HepG2 (cell line): ENCODE measurements around the gene ATP5F1C. TPM values are rescaled to one million over a fixed set of nuclear protein-coding genes. Genes with fewer than 3 reads are reported as not detected.

Experiments
- ATAC-seq: fragments of 200-7000 bp; cut with Tn5 transposase; 3 replicates; pipeline ENCODE4 v1.9.1; 2020; ENCODE audit warnings: mild to moderate bottlenecking, moderate library complexity
- BruUV-seq: library from RNA; stranded (reverse); fragments of 400-500 nt; replicated peaks from 2 replicates; lab custom pipeline; 2021; lab: Mats Ljungman, UMichigan
- CTCF ChIA-PET: fragments of 300-600 bp; formaldehyde crosslinking; extraction: SDS; loops from one replicate; lab custom pipeline; 2021; ENCODE audit warnings: low total read pairs, inconsistent platforms, low intra/inter-chr PET ratio; lab: Yijun Ruan, JAX
- POLR2A ChIA-PET: fragments of 350-600 bp; sonication (Branson Sonifier 250); formaldehyde crosslinking; loops from one replicate; lab custom pipeline; 2020; ENCODE audit warnings: antibody characterized with exemption, inconsistent platforms; lab: Yijun Ruan, JAX
- DNase-seq: peaks from one replicate; pipeline ENCODE4 v3.0.0-alpha.2; 2015; ENCODE audit warnings: low spot score
- FAIRE-seq: peaks from 3 replicates; lab custom pipeline; 2011; peaks lifted over from hg19 to GRCh38; lab: Jason Lieb, UNC
- H2AFZ ChIP-seq: one replicate; pipeline ENCODE4 v1.6.1; 2011; ENCODE audit warnings: low read length, inconsistent platforms
- H3K27ac ChIP-seq: fragments of 300-600 bp; 3 replicates; pipeline ENCODE4 v1.8.0; 2011; ENCODE audit warnings: mixed run types, mild to moderate bottlenecking, mixed read lengths, low read length, inconsistent platforms; ENCODE audit not compliant: insufficient read depth; ENCODE audit errors: extremely low read length
- H3K27me3 ChIP-seq, 2 experiments: fragments of 200-600 bp in 1 of 2; 2 replicates in 1 of 2; 3 replicates in 1 of 2; pipeline versions ENCODE4 v1.6.0 to v1.8.0; 2011; ENCODE audit warnings: low read length in 2 of 2, mild to moderate bottlenecking in 2 of 2, moderate library complexity in 2 of 2, inconsistent platforms in 1 of 2; ENCODE audit not compliant: insufficient read depth in 2 of 2, control insufficient read depth in 1 of 2
- H3K36me3 ChIP-seq, 2 experiments: fragments of 200-600 bp in 1 of 2; replicated peaks in 1 of 2; 2 replicates in 1 of 2; 3 replicates in 1 of 2; pipeline versions ENCODE4 v1.5.1 to v1.8.0; 2011; ENCODE audit warnings: low read length in 2 of 2, inconsistent platforms in 1 of 2; ENCODE audit not compliant: insufficient read depth in 2 of 2, control insufficient read depth in 1 of 2
- H3K4me1 ChIP-seq: 2 replicates; pipeline ENCODE4 v1.5.1; 2012; ENCODE audit warnings: low read length, inconsistent platforms; ENCODE audit not compliant: insufficient read depth
- H3K4me2 ChIP-seq: 2 replicates; pipeline ENCODE4 v1.6.0; 2011; ENCODE audit warnings: low read depth, low read length, inconsistent platforms
- H3K4me3 ChIP-seq, 3 experiments: fragments of 200-600 bp in 1 of 3; sonication (generic), shearing (Covaris generic) in 1 of 3; replicated peaks in 1 of 3; 2 replicates each; pipeline ENCODE4 v1.5.1; 2011 to 2016; ENCODE audit warnings: low read length in 3 of 3, inconsistent platforms in 2 of 3, low read depth in 2 of 3, mild to moderate bottlenecking in 2 of 3, control low read depth in 1 of 3, mixed read lengths in 1 of 3; ENCODE audit not compliant: insufficient read depth in 1 of 3
- H3K79me2 ChIP-seq: one replicate; pipeline ENCODE4 v1.6.1; 2011; ENCODE audit warnings: low read length, inconsistent platforms; ENCODE audit not compliant: insufficient read depth
- H3K9ac ChIP-seq: 2 replicates; pipeline ENCODE4 v1.6.0; 2011; ENCODE audit warnings: mild to moderate bottlenecking, low read depth, low read length, inconsistent platforms; ENCODE audit not compliant: insufficient read depth
- H3K9me3 ChIP-seq: 2 replicates; pipeline ENCODE4 v1.5.1; 2012; ENCODE audit warnings: mild to moderate bottlenecking, low read length
- H4K20me1 ChIP-seq: 2 replicates; pipeline ENCODE4 v1.6.0; 2011; ENCODE audit warnings: inconsistent platforms, mild to moderate bottlenecking, low read length, moderate library complexity; ENCODE audit not compliant: insufficient read depth
- ARHGAP35 ChIP-seq: sonication (generic); formaldehyde crosslinking; IDR thresholded peaks from 2 replicates; pipeline ENCODE4 v1.9.0; 2022; ENCODE audit warnings: mild to moderate bottlenecking, inconsistent platforms, moderate library complexity, missing genetic modification reagents, borderline replicate concordance
- ATF3 ChIP-seq: sonication (generic); formaldehyde crosslinking; IDR thresholded peaks from 2 replicates; pipeline ENCODE4 v1.4.0; 2020; ENCODE audit warnings: missing genetic modification reagents
- E2F1 ChIP-seq: sonication (generic); formaldehyde crosslinking; IDR thresholded peaks from 2 replicates; pipeline ENCODE4 v1.5.0; 2020; ENCODE audit warnings: missing genetic modification reagents
- ELF4 ChIP-seq: sonication (generic); formaldehyde crosslinking; IDR thresholded peaks from 2 replicates; pipeline ENCODE4 v1.5.0; 2020; ENCODE audit warnings: missing genetic modification reagents, mild to moderate bottlenecking, moderate library complexity, borderline replicate concordance
- HDAC6 ChIP-seq: fragments of 200-600 bp; sonication (generic); IDR thresholded peaks from 2 replicates; pipeline ENCODE4 v1.7.0; 2017; ENCODE audit warnings: mild to moderate bottlenecking, antibody characterized with exemption, low read length, low read depth
- HHEX ChIP-seq: IDR thresholded peaks from 2 replicates; pipeline ENCODE4 v1.6.1; 2016; ENCODE audit warnings: control low read depth
- RNF2 ChIP-seq: fragments of 450-650 bp; conservative IDR thresholded peaks from 2 replicates; pipeline ENCODE4 v1.6.1; 2016; ENCODE audit warnings: low read depth
- SPEN ChIP-seq: sonication (generic); formaldehyde crosslinking; IDR thresholded peaks from 2 replicates; pipeline ENCODE4 v1.5.1; 2020; ENCODE audit warnings: low read depth, mild to moderate bottlenecking, missing genetic modification reagents
- TCF12 ChIP-seq, 2 experiments: fragments of 450-650 bp in 1 of 2; sonication (generic) in 1 of 2; formaldehyde crosslinking in 1 of 2; IDR thresholded peaks; 2 replicates each; pipeline versions ENCODE4 v1.6.1 to v1.8.0; 2017 to 2022; ENCODE audit warnings: antibody characterized with exemption in 1 of 2, mild to moderate bottlenecking in 1 of 2, missing genetic modification reagents in 1 of 2, moderate library complexity in 1 of 2
- U2AF2 ChIP-seq: fragments of 200-400 bp; formaldehyde crosslinking; IDR thresholded peaks from 2 replicates; pipeline ENCODE4 v1.6.1; 2017; ENCODE audit warnings: low read depth, mild to moderate bottlenecking, low read length
- XBP1 ChIP-seq: sonication (generic); formaldehyde crosslinking; IDR thresholded peaks from 2 replicates; pipeline ENCODE4 v1.5.0; 2020; ENCODE audit warnings: missing genetic modification reagents
- ZNF530 ChIP-seq: sonication (generic); formaldehyde crosslinking; IDR thresholded peaks from 2 replicates; pipeline ENCODE4 v1.5.0; 2020; ENCODE audit warnings: low read depth, mild to moderate bottlenecking, missing genetic modification reagents
- ZNF576 ChIP-seq: sonication (generic); formaldehyde crosslinking; IDR thresholded peaks from 2 replicates; pipeline ENCODE4 v1.4.0; 2020; ENCODE audit warnings: mild to moderate bottlenecking, missing genetic modification reagents
- WGBS: methylation state at CpG from one replicate; pipeline ENCODE4 v1.1.6; 2017; ENCODE audit warnings: low lambda C conversion rate; 5-methylcytosine and 5-hydroxymethylcytosine counted together
- in situ Hi-C: cut with HindIII; loops from 2 replicates; pipeline ENCODE4 v1.10.0; 2017; ENCODE audit warnings: low pct_unique_long_range_greater_than_20kb; ENCODE audit not compliant: extremely low pct_ligation_motif_present
- intact Hi-C: fragments of 100-400 bp; cut with micrococcal nuclease; formaldehyde crosslinking; loops from one replicate; pipeline ENCODE4 v1.10.0; 2022; ENCODE audit not compliant: unreplicated experiment
- polyA plus RNA-seq, 8 experiments: library from polyadenylated mRNA; depleted of rRNA in 3 of 8; stranded (reverse) in 7 of 8; unstranded in 1 of 8; fragments of >200 nt; fragmentation: Illumina TruSeq in 4 of 8; extraction: Trizol in 4 of 8; gene quantifications; 2 replicates each; pipeline versions ENCODE4 v1.2.1 to v1.2.3, GENCODE V29; 2011 to 2016; ENCODE audit warnings: low read depth in 4 of 8, missing spikeins in 1 of 8, mixed read lengths in 1 of 8; ENCODE audit not compliant: insufficient read depth in 1 of 8
- total RNA-seq, 5 experiments: library from RNA; depleted of rRNA; stranded (reverse); fragments of >200 nt; fragmentation: Illumina TruSeq; extraction: Trizol; gene quantifications; 2 replicates each; pipeline ENCODE4 v1.2.3, GENCODE V29; 2016; ENCODE audit warnings: low read depth in 1 of 5

ATP5F1C gene
- total and polyA plus RNA-seq, 2 of the 13 experiments (the other 11 are each of a cell fraction or from before 2014, with no cell fraction given) = 407 to 416 TPM

- ChIA-PET POLR2A (no interaction called here), CTCF (no interaction called here)
- in situ Hi-C loops (no loop called here), intact Hi-C loops (no loop called here)
- Histone ChIP-seq H3K4me2 (no peak overlapping the region), H2AFZ (no peak overlapping the region), H3K79me2 (peaks cover 27% of the 10 kb centered on the region), H4K20me1 (no peaks in the 10 kb centered on the region), H3K27me3 (no peaks in the 10 kb centered on the region; a peak in 1 of 5 replicates), H3K9ac (no peak overlapping the region), H3K27ac (no peak overlapping the region), H3K36me3 (peaks cover 0 to under 1% of the 10 kb centered on the region in 2 experiments; a peak in 2 of 5 replicates), H3K9me3 (no peaks in the 10 kb centered on the region), H3K4me1 (no peaks in the 10 kb centered on the region), H3K4me3 (no peak overlapping the region)
- FAIRE-seq (no peak), ATAC-seq (no peak), DNase-seq (no peak)
- 94% methylated on average over 1 of the region's 1 CpG for WGBS
- TF ChIP-seq RNF2 (no peak), ZNF530 (no peak), HHEX (CRISPR knock-in tag) (no peak), ELF4 (CRISPR knock-in tag) (no peak), SPEN (no peak), ZNF576 (CRISPR knock-in tag) (no peak), ARHGAP35 (CRISPR knock-in tag) (no peak), HDAC6 (no peak), TCF12 (IDR thresholded peaks at IDR 0.05) (no peak), TCF12 (CRISPR knock-in tag; IDR thresholded peaks at IDR 0.05) (no peak), U2AF2 (no peak), E2F1 (CRISPR knock-in tag) (no peak), ATF3 (no peak), XBP1 (CRISPR knock-in tag) (no peak)
- BruUV-seq = no TSS peak
Measured at GRCh38 chr10:7832060-7832459, 44.1 kb downstream of the ATP5F1C start.
